HG03575 (cell line): ENCODE results near the gene ASB13.

Experiments
- ATAC-seq: cut with Tn5 transposase; IDR thresholded peaks from one replicate; pipeline ENCODE4 v1.9.1; 2021; ENCODE audit not compliant: unreplicated experiment, insufficient number of reproducible peaks, low FRiP score; ENCODE audit errors: extremely low read depth

Gene ASB13

GRCh38 chr10:5678397-5679036 lies 12.1 kb upstream of the ASB13 start:
- ATAC-seq = no peak

GRCh38 chr10:5670662-5671375 lies 4.4 kb upstream of the ASB13 start:
- ATAC-seq = no peak

GRCh38 chr10:5669604-5670003 lies 3.2 kb upstream of the ASB13 start:
- ATAC-seq = no peak

DNA sequence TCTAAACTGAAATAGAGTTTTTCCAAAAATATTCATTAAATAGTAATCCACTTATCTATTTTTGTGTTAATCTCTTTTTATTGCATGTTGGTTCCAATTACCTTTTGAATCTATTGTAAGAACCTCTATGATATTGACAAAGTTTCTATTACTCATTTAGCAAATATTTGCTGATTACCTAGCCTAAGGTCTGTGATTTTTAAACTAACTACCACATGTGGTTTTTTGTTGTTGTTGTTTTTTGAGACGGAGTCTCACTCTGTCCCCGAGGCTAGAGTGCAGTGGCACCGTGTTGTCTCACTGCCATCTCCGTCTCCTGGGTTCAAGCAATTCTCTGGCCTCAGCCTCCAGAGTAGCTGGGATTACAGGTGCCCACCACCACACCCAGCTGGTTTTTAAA lies 2.0 kb upstream of the ASB13 start:
- ATAC-seq = no peak

- no peak for ATAC-seq
Measured at GRCh38 chr10:5666841-5667630, 641 bp upstream of the ASB13 start.

DNA sequence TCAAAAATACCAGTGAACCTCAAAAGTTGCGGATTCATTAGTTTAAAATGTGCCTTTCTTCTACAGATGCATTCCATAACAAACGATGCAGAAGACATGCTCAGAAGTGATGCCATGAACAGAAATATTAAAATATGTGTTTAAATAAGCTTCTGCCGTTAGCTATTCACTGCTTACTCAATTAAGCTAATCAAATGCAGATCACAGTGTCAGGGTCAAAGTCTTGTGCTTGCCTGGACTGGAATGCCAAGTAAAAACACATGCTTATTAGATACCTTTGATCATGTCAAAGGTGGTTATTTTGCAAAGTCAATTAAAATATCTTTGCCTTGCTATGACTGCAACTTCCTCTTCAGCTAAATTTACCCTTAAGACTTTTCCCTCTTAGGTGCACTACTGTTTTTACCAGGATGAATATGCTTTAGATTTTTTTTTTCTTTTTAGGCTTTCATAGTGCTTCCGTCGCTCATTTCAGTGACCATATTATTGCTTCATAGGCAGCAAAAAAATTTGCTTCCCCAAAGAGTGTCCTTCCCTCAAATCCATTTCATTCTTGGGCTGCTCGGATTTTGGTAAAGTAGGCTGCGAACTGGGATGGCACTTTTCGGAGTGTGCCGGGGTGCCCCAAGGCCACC lies 905 bp downstream of the ASB13 start:
- no peak for ATAC-seq

DNA sequence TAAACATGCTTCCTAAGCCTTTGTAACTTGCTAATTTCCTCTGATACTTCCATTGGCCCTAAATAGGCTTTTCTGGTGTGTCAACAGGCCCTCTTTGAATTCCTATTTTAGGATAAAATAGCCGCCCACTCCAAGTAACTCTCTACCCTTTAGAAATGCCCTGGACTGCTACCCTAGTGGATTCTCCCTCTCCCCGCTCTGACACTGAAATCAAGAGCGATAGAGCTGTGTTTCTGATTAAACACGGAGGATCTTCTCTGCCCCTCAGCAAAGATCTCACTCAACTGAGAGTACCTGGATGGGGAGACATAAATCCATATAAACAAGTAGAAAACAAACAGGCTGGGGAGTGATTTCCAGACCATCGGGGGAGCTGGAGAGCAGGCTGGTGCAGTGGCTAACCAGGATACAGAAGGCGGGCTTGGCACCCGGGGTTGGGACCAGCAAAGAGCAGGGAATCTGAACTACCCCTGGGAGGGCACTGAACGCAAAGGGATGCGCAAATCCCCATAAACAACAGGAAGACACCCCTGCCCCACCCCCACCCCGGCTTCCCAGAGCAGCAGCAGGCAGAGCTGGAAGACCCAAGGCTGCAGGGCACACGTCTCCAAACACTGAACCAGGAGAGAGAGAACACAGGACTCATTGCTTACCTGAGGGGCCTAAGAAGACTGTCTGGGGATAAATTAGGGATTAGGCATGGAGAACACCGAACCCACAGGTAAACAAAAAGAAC lies 2.5 kb downstream of the ASB13 start:
- no peak for ATAC-seq

DNA sequence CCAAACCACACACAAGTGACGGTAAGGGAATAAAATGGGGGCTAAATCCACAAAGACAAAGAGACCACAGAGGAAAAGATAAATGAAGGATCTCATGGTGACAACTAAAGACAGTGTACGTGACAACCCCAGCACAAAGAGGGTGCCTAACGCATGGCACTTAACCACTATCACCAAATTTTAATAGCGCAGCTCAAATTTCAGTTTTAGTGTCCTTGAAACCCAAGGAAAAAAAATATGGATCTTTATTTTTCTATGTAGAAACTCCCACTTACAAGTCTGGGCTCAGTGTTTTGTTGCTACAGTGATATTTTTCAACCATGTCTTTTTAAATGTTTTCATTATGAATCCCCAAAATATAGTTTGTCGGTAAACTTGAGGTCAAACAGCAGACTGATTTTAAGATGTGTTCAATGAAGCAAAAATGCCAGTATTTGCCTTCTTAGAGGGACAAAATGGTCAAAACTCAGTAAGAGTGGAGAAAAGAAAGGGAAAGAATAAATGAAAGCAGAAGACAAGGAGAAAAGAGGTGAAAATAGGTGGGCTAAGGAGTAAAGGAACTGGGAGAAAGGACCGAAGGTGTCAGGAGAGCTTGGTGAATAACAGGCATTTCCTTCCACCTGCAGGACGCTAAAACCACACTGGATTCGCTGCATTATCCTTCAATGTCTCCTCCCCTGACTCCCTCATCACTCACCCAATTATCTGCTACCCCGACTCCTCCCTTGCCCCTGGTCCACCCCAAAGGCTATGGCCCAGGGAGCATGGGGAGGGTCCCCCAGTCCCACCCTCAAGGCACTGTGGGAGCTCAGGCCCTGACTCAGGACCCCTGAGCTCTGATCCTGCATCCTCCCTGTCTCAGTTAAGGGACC lies 3.5 kb downstream of the ASB13 start:
- ATAC-seq = no peak

DNA sequence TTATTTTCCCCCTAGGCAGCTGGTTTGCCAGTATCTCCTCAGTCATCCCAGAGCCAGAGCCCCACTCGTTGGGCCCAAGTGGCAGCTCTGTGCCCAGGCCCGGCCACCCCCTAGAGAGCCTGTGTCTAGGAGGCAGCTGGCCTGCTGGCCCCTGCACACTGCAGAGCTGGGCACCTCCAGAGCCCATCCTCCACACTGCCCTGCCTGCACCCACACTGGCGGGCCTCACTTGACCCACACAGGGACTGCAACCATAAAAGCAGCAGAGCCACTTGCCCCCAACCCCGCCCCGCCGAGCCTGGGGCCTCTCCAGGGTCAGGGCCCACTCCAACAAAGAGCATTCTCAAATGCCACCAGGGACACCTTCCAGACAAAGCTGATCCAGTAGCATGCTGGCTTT lies 5.4 kb downstream of the ASB13 start:
- no peak for ATAC-seq

- no peak for ATAC-seq
Measured at GRCh38 chr10:5659702-5660528, 6.5 kb downstream of the ASB13 start.

DNA sequence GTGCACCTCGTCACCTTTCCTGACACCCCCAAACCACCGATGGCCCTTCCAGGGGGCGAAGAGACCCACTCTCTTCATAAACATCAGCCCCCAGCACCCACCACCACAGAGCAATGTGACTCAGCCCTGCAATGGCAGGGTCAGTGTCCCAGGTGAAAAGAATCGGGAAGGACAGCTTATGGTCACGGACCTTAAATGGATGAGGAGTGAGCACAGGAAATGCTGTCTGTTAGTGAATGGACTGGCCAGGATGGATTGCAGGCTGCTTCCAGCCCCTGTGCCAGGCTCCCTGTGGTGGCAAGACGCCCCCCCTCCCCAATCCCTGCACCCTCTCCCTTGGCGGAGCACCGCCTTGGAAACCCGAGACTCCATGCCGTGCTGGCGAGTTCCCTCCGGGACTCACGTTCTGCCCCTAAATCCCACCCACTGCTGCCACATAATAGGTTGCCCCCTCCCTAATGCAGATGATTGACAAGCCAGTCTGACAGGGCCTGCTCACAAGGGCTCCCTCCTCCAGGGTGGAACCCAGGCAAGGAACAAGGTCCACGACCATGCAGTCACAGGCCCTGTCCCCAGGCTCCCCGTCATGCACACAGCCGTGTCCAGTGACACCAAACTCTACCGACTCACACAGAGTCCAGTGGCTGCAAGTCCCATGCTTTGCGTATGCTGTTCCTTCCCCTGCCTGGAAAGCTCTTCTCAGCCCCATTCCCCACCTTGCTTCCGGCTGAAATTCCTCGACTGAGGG lies 7.3 kb downstream of the ASB13 start:
- ATAC-seq = no peak

- no peak for ATAC-seq
Measured at GRCh38 chr10:5656737-5657579, 9.4 kb downstream of the ASB13 start.

DNA sequence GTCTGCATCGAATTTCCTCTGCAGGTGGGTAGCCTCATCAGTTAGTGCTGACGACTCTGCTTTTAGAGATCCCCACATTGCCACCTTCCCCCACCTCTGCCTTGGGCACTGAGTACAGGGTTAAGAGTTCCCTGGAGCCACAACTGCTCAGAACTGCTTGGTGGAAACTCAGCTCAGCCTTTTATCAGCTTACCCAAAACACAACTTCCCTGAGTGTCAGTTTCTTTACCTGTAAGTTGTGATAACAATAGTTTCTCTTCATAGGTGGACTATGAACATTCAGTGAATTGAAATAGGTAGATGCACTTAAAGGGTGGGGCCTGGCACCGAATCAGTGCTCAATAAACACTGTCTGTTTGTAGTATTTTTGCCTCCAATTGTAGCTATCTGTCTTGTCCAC lies 11.3 kb downstream of the ASB13 start:
- ATAC-seq = no peak

DNA sequence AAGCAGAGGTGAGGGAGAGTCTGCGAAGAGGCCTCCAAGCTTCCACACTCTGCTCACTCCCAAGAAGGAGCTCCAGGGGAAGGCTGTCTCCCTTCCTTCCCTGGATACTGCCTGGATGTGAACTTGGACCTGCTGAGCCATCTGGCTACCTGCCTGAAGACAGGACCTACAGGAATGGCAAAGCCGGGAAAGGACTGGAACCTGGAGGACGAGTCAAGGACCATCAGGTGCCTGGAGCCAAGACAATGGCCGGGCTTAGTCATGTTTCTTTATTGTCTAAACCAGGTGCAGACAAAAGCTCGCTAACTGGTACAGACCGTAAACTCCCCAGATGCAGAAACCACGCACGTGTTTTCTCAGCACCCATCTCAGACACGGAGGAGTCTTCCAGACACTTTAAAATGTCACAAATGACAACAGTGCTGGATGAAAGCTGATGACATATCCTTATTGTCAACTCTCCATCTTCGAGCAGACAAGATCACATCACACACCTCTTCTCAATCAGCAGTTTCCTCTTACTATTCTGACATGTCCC lies 12.1 kb downstream of the ASB13 start:
- no peak for ATAC-seq

DNA sequence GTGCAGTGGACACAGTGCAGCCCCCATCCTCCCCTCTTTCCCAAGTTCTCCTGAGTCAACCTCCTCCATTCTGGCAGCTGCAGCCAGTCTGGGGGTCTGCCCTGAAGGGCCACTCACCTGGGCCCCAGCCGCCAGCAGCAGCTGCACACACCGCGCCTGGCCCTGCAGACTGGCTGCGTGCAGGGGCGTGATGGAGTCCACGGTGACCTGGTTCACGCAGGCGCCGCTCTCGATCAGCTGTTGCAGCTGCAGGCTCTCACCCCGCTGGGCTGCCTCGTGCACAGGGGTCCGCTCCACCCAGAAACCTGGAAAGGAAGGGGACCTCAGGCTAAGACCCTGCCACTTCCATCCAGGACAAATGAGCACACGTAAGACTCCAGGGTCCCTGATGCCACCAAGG lies 13.6 kb downstream of the ASB13 start:
- ATAC-seq = no peak

DNA sequence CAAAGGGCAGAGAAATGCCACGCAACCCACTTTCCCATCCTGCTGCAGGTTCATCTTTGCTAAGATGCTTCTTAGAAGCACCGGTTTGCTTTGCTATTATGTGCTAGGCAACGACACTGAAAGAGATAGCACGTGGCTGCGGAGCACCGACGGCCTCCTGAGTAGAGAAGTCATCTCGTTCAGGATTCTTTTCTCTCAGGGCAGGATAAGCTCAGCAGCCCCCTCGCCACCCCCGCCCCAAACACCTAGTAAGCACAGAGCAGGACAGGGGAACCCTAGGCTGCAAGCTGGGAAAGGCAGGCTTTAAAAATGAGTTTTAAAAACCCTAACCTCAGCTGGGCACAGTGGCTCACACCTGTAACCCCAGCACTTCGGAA lies 15.0 kb downstream of the ASB13 start:
- no peak for ATAC-seq
